GM12878 (cell line): ENCODE data around the gene APC2. TPM values are rescaled to one million over a fixed set of nuclear protein-coding genes. Genes with fewer than 3 reads are reported as not detected.

Experiments
- ATAC-seq: fragments of 200-7000 bp; cut with Tn5 transposase; 3 replicates; pipeline ENCODE4 v1.9.1; 2020; ENCODE audit warnings: mild to moderate bottlenecking, moderate library complexity
- BruUV-seq: library from RNA; stranded (reverse); fragments of 400-500 nt; replicated peaks from 2 replicates; lab custom pipeline; 2021; lab: Mats Ljungman, UMichigan
- CTCF ChIA-PET: fragments of 300-600 bp; sonication (Branson Sonifier 250); formaldehyde crosslinking; extraction: SDS; loops from one replicate; lab custom pipeline; 2021; ENCODE audit warnings: inconsistent platforms; lab: Yijun Ruan, JAX
- POLR2A ChIA-PET: fragments of 350-600 bp; formaldehyde crosslinking; extraction: SDS; loops from one replicate; lab custom pipeline; 2021; ENCODE audit warnings: inconsistent platforms; lab: Charles Lee
- RAD21 ChIA-PET: fragments of 300-600 bp; sonication (Branson Sonifier 250); formaldehyde crosslinking; loops from one replicate; lab custom pipeline; 2023; ENCODE audit warnings: antibody characterized with exemption; ENCODE audit not compliant: unreplicated experiment; lab: Charles Lee
- SMC1A ChIA-PET: fragments of 300-600 bp; sonication (Branson Sonifier 250); formaldehyde crosslinking; loops from one replicate; lab custom pipeline; 2023; ENCODE audit not compliant: unreplicated experiment, uncharacterized antibody; lab: Charles Lee
- DNase-seq: peaks from one replicate; pipeline ENCODE4 v3.0.0-alpha.2; 2011; ENCODE audit warnings: low read depth, low spot score
- FAIRE-seq: peaks from 3 replicates; lab custom pipeline; 2011; peaks lifted over from hg19 to GRCh38; lab: Jason Lieb, UNC
- H2AFZ ChIP-seq: 2 replicates; pipeline ENCODE4 v1.6.0; 2011; ENCODE audit warnings: low read depth, low read length, control low read depth; ENCODE audit not compliant: control insufficient read depth
- H3K27ac ChIP-seq: 2 replicates; pipeline ENCODE4 v1.5.1; 2011; ENCODE audit warnings: control low read depth; ENCODE audit not compliant: control insufficient read depth, insufficient read depth
- H3K27me3 ChIP-seq, 2 experiments: replicated peaks in 1 of 2; 2 replicates each; pipeline versions ENCODE4 v1.6.0 to v1.6.1; 2011; ENCODE audit warnings: low read length in 1 of 2; ENCODE audit not compliant: control insufficient read depth in 2 of 2, insufficient read depth in 2 of 2
- H3K36me3 ChIP-seq, 2 experiments: 2 replicates each; pipeline ENCODE4 v1.5.1; 2011; ENCODE audit warnings: low read length in 1 of 2; ENCODE audit not compliant: control insufficient read depth in 2 of 2, insufficient read depth in 2 of 2
- H3K4me1 ChIP-seq: 2 replicates; pipeline ENCODE4 v1.6.1; 2011; ENCODE audit warnings: mild to moderate bottlenecking, low read length, moderate library complexity, mixed read lengths; ENCODE audit not compliant: control insufficient read depth, insufficient read depth
- H3K4me2 ChIP-seq: 2 replicates; pipeline ENCODE4 v1.6.0; 2011; ENCODE audit warnings: control low read depth; ENCODE audit not compliant: control insufficient read depth, insufficient read depth
- H3K4me3 ChIP-seq: fragments of 200-600 bp; sonication (generic); 2 replicates; pipeline ENCODE4 v1.5.1; 2016
- H3K79me2 ChIP-seq: 2 replicates; pipeline ENCODE4 v1.6.0; 2011; ENCODE audit warnings: low read length; ENCODE audit not compliant: control insufficient read depth, insufficient read depth
- H3K9ac ChIP-seq: 2 replicates; pipeline ENCODE4 v1.8.0; 2011; ENCODE audit warnings: low read length, control low read depth, mixed read lengths; ENCODE audit not compliant: control insufficient read depth, insufficient read depth
- H3K9me3 ChIP-seq: replicated peaks from 3 replicates; pipeline ENCODE4 v1.5.1; 2011; ENCODE audit warnings: mild to moderate bottlenecking, low read length; ENCODE audit not compliant: control insufficient read depth, insufficient read depth
- H4K20me1 ChIP-seq: 2 replicates; pipeline ENCODE4 v1.6.0; 2011; ENCODE audit not compliant: control insufficient read depth, insufficient read depth
- BCL11A ChIP-seq: IDR thresholded peaks from 2 replicates; pipeline ENCODE4 v1.6.1; 2011; ENCODE audit warnings: low read depth, low read length
- BCLAF1 ChIP-seq: fragments of 450-650 bp; IDR thresholded peaks from 2 replicates; pipeline ENCODE4 v1.6.1; 2017; ENCODE audit warnings: antibody characterized with exemption, mild to moderate bottlenecking, moderate library complexity
- CHD2 ChIP-seq: IDR thresholded peaks from 2 replicates; pipeline ENCODE4 v1.6.1; 2011; ENCODE audit warnings: low read depth, low read length, improper control_type of control experiment, borderline replicate concordance
- E2F8 ChIP-seq: fragments of 450-650 bp; IDR thresholded peaks from 2 replicates; pipeline ENCODE4 v1.6.1; 2018; ENCODE audit warnings: mild to moderate bottlenecking, low read depth, moderate library complexity; ENCODE audit not compliant: partially characterized antibody
- FOXM1 ChIP-seq: IDR thresholded peaks from 2 replicates; pipeline ENCODE4 v1.6.1; 2012; ENCODE audit warnings: low read depth, mild to moderate bottlenecking, inconsistent platforms, low read length, moderate library complexity
- HDAC2 ChIP-seq: fragments of 200-600 bp; sonication (generic); IDR thresholded peaks from 2 replicates; pipeline ENCODE4 v1.6.1; 2017
- IKZF1 ChIP-seq: fragments of 450-650 bp; conservative IDR thresholded peaks from 2 replicates; pipeline ENCODE4 v1.6.1; 2017; ENCODE audit warnings: antibody characterized with exemption, mild to moderate bottlenecking
- MTA3 ChIP-seq: IDR thresholded peaks from 2 replicates; pipeline ENCODE4 v1.6.1; 2012; ENCODE audit warnings: low read length, inconsistent platforms, borderline replicate concordance
- NR2C2 ChIP-seq: IDR thresholded peaks from 2 replicates; pipeline ENCODE4 v1.6.1; 2011; ENCODE audit warnings: borderline replicate concordance, low read depth; ENCODE audit not compliant: control insufficient read depth, insufficient read length
- SMAD5 ChIP-seq: IDR thresholded peaks from 2 replicates; pipeline ENCODE4 v1.6.1; 2016; ENCODE audit warnings: antibody characterized with exemption, low read depth
- STAT3 ChIP-seq: IDR thresholded peaks from 2 replicates; pipeline ENCODE4 v1.6.1; 2011; ENCODE audit warnings: low read depth, low read length, improper control_type of control experiment
- TARDBP ChIP-seq: IDR thresholded peaks from 2 replicates; pipeline ENCODE4 v1.6.1; 2016; ENCODE audit warnings: borderline replicate concordance
- YBX1 ChIP-seq: fragments of 450-650 bp; IDR thresholded peaks from 2 replicates; pipeline ENCODE4 v1.6.1; 2016; ENCODE audit warnings: antibody characterized with exemption
- ZBTB4 ChIP-seq: fragments of 450-650 bp; formaldehyde crosslinking; IDR thresholded peaks from 2 replicates; pipeline ENCODE4 v1.4.0; 2022; ENCODE audit warnings: mild to moderate bottlenecking, moderate library complexity
- WGBS: methylation state at CpG from one replicate; pipeline ENCODE4 v1.1.6; 2016; ENCODE audit warnings: low lambda C conversion rate; ENCODE audit not compliant: insufficient replicate concordance, insufficient coverage; ENCODE audit errors: missing lambda C conversion rate; 5-methylcytosine and 5-hydroxymethylcytosine counted together
- in situ Hi-C: fragments of 300-500 bp; cut with MboI; formaldehyde crosslinking; loops from 9 replicates; pipeline ENCODE4 v1.14.3; 2018; ENCODE audit warnings: mixed read lengths
- intact Hi-C: fragments of 100-400 bp; cut with micrococcal nuclease; formaldehyde crosslinking; loops from one replicate; pipeline ENCODE4 v1.14.2; 2022; ENCODE audit not compliant: unreplicated experiment
- polyA plus RNA-seq, 11 experiments: library from polyadenylated mRNA; depleted of rRNA in 4 of 11; unstranded in 6 of 11; stranded (reverse) in 5 of 11; fragments of >200 nt; fragmentation: Nextera tagmentation in 4 of 11; fragmentation: Illumina TruSeq in 1 of 11; extraction: Ambion mirVana in 4 of 11; extraction: Trizol in 1 of 11; gene quantifications; 1 replicate in 1 of 11; 2 replicates in 10 of 11; pipeline versions ENCODE4 v1.2.1 to v1.2.3, GENCODE V29; 2011 to 2016; ENCODE audit warnings: inconsistent platforms in 2 of 11, missing spikeins in 2 of 11, low read depth in 1 of 11
- total RNA-seq, 4 experiments: library from RNA; depleted of rRNA in 3 of 4; stranded (reverse); fragments of >200 nt in 3 of 4; fragmentation: Illumina TruSeq in 1 of 4; extraction: Trizol in 1 of 4; gene quantifications; 2 replicates each; pipeline versions ENCODE4 v1.2.1 to v1.2.3, GENCODE V29; 2013 to 2021

The APC2 gene
- total and polyA plus RNA-seq, 10 of the 15 experiments (the other 5 are each of a cell fraction or from before 2014, with no cell fraction given), result under 0.01 to 0.73 (median 0.04) TPM; not detected in 5

- RAD21 ChIA-PET, result interaction anchor here (0.6 kb wide), 1 partner anchor 96 kb away, joined by 3 read pairs; no protein-coding TSS in a partner anchor
- POLR2A ChIA-PET, result interaction anchor here (0.6 kb wide), 1 partner anchor 55 kb away, joined by 3 read pairs; no protein-coding TSS in a partner anchor
- Histone ChIP-seq H3K9ac (peak within 1 kb of the TSS; percentile 75), H3K27ac (peak within 1 kb of the TSS; percentile 64), H3K4me1 (no peaks in the 10 kb centered on the region), H3K27me3 (no peaks in the 10 kb centered on the region), H3K36me3 (no peaks in the 10 kb centered on the region), H4K20me1 (no peaks in the 10 kb centered on the region), H2AFZ (peak within 1 kb of the TSS; percentile 92), H3K9me3 (no peaks in the 10 kb centered on the region), H3K79me2 (peaks cover 8% of the 10 kb centered on the region), H3K4me3 (peak within 1 kb of the TSS; percentile 95), H3K4me2 (peak within 1 kb of the TSS; percentile 88)
- FAIRE-seq (peak; percentile 95), ATAC-seq (peak; percentile 96), DNase-seq (peak; percentile 80)
- WGBS, result under 1% methylated on average over 71 of the region's 71 CpGs
- in situ Hi-C loops, result no loop called here
- SMC1A ChIA-PET, result interaction anchor here (0.6 to 0.9 kb wide), 2 partner anchors 12 to 546 kb away, joined by 3 read pairs; partner anchors contain the start of gene REEP6
- CTCF ChIA-PET, result interaction anchor here (0.8 kb wide), 1 partner anchor 25 kb away, joined by 3 read pairs; no protein-coding TSS in a partner anchor
- intact Hi-C loops, result no loop called here
- no TSS peak for BruUV-seq
- TF ChIP-seq HDAC2, result no peak
- no peak for TF ChIP-seq NR2C2
- no peak for TF ChIP-seq TARDBP
- no peak for TF ChIP-seq SMAD5
- peak; percentile 72 for TF ChIP-seq IKZF1
- peak; percentile 80 for TF ChIP-seq E2F8
- no peak for TF ChIP-seq STAT3
- TF ChIP-seq BCL11A, result 0 out of 2 replicates have a peak, but pooled peaks have one; percentile 25
- TF ChIP-seq MTA3, result no peak
- no peak for TF ChIP-seq BCLAF1
- TF ChIP-seq FOXM1, result no peak
- no peak for TF ChIP-seq ZBTB4 (CRISPR knock-in tag)
- TF ChIP-seq CHD2, result peak; percentile 63; the same call in 1 of the 2 replicates
- no peak for TF ChIP-seq YBX1
Observed at GRCh38 chr19:1478934-1479707, 29.2 kb downstream of the APC2 start, which contains the start of gene C19orf25. C19orf25 (minus strand) TSS chr19:1479215; CDS start chr19:1478903, 312 bp downstream.
